ENCODE measurements around the gene PLCB4. TPM values are rescaled to one million over a fixed set of nuclear protein-coding genes. Genes with fewer than 3 reads are reported as not detected.

The PLCB4 gene
- total RNA-seq, 4 donors from 2014 or later, result 4.4 to 11.5 (median 8.7) TPM

GRCh38 chr20:9290331-9290730, 221.4 kb downstream of the PLCB4 start:
- TF ChIP-seq CTCF (IDR thresholded peaks at IDR 0.05; ENCODE audit: low read depth), result no peak

- no peak for TF ChIP-seq CTCF (IDR thresholded peaks at IDR 0.05; ENCODE audit: low read depth)
These were observed 224.3 kb downstream of the PLCB4 start for GRCh38 chr20:9293145-9293544.

GRCh38 chr20:9294041-9294440, 225.2 kb downstream of the PLCB4 start:
- no peak for TF ChIP-seq CTCF (IDR thresholded peaks at IDR 0.05; ENCODE audit: low read depth)

GRCh38 chr20:9298906-9299305, 230.0 kb downstream of the PLCB4 start:
- no peak for TF ChIP-seq CTCF (IDR thresholded peaks at IDR 0.05; ENCODE audit: low read depth)

GRCh38 chr20:9300080-9300479, 231.2 kb downstream of the PLCB4 start:
- no peak for TF ChIP-seq CTCF (IDR thresholded peaks at IDR 0.05; ENCODE audit: low read depth)

- TF ChIP-seq CTCF (IDR thresholded peaks at IDR 0.05; ENCODE audit: low read depth), result no peak
These were observed 231.6 kb downstream of the PLCB4 start for GRCh38 chr20:9300534-9300933.

DNA sequence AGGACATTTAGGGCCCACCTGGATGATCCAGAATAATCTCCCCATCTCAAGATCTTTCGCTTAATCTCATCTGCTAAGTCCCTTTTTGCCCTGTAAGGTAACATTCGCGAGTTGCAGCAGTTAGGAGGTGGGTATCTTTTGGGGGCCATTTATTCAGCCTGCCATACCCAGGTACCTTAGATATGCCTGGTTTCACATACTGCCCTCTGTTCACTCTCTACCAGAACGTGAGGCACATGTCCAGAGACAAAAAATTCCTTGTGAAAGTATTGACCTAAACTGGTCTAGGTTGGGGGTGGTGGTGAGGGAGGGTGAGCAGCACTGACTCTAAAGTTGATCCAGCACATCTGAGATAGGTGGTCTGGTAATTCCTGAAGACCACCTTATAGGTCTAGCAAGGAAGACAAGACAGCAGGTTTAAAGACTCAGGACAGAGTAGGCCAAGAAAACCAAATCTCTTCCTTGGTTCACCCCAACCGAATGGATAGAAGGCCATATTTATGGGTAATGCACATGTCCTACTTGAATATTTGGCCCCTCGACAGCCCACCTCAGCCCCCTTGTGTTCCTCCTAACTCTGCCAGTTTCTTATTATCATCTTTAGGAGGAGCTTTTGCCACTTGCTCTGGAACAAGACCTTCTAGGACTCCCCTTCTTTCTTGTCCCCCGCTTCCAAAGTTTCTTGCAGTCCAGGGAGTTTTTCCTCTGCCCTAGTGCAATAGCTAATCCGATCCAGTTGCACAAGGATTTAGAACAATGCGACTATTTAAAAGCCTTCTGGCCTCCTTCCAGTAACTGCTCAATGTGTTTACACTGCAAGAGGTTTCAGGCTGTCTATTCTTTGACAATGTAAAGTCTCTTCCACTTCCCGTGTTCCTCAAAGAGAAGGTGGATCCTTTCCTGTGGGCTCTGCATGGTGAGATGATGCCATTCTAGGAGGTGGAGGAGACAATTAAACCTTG, 232.5 kb downstream of the PLCB4 start:
- no peak for TF ChIP-seq CTCF (IDR thresholded peaks at IDR 0.05; ENCODE audit: low read depth)
